8988T (cell line): ENCODE measurements around the gene KRTAP10-6.
"Not testable (repeated sequence)": the region's sequence is repeated elsewhere in the genome, so short reads cannot be mapped to it uniquely, and the experiment has no call there.

Experiments used
- DNase-seq: peaks from one replicate; pipeline ENCODE4 v3.0.0; 2011

Gene KRTAP10-6

DNA sequence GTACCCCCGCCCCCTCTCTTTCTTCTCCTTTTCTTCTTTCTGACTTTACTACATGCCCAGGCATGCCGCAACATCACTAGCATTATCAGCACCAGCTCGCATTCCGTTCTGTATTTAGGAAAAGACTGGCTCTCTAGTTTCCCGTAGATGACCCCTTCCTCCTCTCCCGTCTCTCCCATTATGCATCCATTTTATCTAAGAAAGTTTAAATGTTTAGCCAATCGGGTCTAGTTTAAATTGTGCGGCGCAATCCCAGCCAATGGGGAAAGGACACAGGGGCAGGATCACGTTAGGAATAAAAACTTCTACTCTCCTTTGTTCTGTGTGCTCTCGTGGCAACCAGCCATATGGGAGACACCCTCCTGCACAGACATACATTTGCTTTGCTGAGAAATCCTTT is 5.8 kb upstream of the KRTAP10-6 start:
- no peak for DNase-seq

DNA sequence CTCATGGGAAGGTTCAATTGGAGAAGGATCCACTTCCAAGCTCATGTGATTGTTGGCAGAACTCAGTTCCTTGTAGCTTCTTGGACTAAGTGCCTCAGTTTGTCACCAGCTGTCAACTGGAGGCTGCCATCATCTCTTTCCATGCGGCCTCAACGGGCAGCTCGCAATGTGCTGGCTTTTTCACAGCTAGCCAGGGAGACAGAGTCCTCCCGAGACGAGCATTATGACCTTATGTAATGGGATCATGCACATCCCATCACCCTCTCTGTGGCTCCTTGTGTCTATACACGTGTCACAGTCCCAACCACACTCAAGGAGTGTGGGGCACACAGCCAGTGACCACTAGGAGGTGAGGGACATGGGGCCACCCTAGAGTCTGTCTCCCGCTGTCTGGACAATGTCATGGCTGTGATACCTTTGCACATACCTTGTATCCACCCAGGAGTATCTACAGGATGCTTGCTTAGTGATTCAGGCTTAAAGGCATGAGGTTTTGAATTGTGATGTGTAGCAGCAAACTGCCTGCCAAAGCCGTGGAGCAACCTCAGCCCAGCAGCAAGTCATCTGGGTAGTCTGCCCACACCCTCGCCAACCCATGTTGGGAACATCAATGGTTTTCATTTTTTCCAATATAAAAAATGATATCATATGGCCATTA is 3.9 kb upstream of the KRTAP10-6 start:
- no peak for DNase-seq

DNA sequence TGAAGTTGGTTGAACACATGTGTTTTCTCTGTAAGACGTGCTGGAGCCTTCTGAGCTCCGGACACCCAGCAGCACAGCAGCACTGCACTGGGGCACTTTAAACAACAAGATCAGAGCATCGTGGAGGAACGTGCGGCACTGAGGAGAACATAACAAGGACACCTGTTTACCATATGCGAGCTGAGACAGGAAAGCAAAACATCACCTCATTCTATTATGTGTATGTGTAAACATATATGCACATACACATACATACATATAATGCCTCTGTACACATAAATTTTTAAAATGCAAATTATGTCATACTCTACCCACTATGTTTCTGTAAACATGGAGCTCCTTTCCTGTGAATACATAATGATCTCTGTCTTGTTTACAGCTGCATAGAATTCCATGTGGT is 3.2 kb upstream of the KRTAP10-6 start:
- DNase-seq, result no peak

DNA sequence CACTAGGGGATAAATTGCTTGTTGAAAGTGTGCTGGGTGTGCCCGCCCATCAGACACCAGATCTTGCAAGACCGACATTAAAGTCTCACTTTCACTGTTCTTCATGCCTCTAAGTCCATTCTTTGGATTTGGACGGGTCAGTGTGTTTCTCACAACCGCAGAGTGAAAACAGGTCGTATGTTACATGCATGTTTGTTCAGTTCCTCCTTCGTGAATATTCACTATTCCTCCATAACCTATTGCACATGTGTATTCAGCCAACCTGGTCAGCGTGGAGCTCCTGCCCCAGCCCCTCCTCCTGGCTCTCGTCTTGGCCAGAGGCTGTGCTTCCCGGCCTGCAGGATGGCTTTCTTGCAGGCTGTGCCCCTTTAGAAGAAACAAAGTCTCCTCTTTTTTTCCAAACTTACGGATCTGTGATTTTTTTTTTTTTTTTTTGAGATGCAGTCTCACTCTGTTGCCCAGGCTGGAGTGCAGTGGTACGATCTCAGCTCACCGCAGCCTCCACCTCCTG is 2.2 kb upstream of the KRTAP10-6 start:
- no peak for DNase-seq

DNA sequence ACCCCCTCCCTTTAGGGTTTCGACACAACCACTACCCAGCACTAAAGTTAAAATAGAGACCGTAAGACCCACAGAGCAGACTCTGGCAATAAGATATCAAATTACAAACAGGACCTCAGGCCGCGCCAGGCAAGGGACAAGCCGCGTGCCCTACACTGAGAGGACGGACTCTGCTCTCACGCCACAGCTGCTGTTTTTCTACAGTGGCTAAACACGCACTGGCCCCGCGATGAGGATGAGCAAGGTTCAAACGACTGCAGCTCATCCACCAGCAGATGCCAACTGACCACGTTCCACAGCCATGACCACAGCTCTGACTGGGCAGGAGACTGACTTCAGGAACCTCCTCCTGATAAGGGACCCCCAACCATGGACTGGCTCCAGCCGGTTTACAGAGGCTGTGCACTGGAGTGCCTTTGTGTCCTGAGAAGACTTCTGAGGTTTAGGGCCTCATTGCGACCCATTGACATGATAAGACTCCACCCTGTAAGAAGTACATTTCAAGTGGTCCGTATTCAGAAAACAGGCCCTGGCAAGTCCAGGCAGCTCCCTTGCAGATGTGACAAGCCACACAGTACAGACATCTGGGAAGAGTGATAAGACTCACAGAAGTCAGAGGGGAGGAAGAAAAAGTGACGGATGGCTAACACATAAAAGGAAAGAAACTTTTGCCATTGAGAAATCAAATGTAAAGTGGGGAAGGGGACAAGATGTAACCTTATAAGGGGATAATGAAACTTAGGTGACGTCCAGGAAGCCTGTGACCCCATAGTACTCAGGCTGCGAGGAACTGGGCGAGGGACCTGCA is 1.5 kb upstream of the KRTAP10-6 start:
- DNase-seq, result no peak

DNA sequence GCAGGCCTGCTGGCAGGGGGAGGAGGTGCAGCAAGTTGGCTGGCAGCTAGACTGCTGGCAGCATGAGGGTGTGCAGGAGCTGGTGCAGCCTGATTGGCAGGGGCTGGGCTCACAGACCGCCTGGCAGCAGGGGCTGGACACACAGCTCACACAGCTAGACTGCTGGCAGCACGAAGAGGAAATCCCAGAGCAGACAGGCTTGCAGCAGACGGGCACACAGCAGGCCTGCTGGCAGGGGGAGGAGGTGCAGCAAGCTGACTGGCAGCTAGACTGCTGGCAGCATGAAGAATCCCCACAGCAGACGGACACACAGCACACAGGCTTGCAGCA is 539 bp downstream of the KRTAP10-6 start:
- not testable (repeated sequence) for DNase-seq

DNA sequence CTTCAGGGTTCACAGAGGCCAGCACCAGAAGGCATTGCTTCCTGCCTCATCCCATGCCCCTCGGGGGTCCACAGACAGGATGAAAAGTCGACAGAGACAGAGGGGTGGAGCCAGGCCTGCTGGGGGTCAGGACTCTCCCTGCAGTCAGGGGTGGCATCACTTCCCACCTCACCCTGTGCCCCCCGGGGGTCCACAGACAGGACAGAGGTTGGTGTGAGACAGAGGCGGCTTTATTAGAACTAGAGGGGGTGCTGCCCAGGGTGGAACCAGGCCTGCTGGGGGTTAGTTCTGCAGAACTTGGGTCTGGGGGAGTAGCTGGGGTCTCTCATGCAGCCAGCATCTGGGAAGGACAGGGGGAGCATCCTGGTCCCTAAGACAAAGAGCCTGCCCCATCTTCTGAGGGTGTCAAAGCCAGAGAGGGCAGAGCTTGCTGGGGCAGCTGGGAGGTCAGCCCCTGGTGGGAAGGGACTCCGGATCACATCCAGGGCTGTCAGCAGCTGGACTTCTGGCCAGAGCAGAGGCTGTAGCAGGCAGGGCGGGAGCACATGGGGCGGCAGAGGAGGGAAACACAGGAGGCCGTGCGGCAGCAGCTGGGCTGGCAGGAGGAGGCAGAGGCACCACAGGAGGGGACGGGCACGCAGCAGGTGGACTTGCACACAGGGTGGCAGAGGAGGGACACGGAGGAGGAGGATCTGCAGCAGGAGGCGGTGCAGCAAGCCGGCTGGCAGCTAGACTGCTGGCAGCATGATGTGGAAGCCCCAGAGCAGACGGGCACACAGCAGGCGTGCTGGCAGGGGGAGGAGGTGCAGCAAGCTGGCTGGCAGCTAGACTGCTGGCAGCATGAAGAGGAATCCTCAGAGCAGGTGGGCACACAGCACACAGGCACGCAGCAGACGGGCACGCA is 1.2 kb downstream of the KRTAP10-6 start:
- DNase-seq, result not testable (repeated sequence)

DNA sequence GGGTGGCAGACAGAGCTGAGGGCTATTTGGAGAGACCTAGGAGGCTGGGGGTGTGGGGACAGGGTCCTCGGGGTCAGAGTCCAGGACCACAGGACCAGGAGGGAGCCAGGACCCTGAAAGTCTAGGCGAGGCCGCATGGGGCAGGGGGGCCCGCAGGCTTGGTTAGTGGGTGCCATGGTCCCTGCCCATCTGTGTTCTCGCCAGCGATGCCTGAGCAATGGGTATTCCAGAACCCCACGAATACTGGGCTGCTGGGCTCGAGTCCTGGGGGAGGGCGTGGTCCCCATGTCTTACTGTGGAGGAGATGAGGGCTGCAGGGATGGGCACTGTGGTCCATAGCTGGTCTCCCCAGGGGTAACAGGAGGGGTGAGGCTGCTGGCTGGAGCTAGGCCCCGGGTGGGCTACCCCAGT is 2.0 kb downstream of the KRTAP10-6 start:
- DNase-seq, result no peak

DNA sequence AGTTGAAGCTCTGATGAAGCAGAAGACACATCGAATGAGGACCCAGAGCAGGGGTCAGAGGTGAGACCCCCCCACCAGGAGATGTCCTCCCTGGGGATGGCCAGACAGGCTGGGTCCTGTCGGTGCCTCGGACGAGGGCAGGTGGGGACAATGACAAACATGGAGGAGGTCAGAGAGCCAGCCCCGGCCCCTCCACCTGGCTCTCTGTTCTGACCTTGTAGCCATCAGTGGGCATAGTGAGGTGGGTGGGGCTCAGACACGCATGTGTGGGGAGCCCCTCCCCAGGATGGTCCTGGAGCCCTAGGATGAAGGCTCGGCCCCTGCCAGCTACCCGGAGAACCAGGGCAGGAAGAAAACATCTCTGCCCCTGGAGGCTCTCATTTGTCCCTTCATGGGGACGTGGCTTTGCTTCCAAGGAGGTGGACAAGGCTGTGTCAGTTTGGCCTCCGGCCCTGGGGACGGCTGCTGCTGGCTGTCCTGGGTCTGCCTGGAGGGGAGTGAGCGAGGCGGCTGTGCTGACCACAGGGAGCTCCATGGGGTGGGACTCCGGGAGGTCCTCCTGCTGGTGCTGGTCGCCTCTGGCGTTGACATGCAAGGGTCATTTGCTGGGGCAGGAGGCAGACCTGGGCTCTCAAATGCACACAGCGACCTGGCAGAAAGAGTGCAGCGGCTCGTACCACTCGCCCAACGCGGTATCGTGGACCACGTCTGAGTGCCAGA is 2.6 kb downstream of the KRTAP10-6 start:
- no peak for DNase-seq

DNA sequence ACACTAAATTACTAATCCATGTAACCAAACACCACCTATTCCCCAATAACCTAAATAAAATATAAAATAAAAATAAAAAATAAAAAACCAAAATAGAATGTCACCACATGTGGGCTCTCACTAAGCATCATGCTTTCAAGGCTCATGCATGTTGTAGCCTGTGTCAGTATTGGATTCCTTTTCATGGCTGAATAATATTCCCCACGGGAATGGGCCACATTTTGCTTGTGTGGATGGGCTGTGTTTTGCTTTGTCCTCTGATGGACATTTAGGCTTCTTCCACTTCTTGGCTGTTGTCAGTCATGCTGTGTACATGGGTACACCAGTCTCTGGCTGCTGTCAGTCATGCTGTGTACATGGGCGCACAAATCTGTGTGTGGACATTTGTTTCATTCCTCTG is 3.2 kb downstream of the KRTAP10-6 start:
- no peak for DNase-seq

DNA sequence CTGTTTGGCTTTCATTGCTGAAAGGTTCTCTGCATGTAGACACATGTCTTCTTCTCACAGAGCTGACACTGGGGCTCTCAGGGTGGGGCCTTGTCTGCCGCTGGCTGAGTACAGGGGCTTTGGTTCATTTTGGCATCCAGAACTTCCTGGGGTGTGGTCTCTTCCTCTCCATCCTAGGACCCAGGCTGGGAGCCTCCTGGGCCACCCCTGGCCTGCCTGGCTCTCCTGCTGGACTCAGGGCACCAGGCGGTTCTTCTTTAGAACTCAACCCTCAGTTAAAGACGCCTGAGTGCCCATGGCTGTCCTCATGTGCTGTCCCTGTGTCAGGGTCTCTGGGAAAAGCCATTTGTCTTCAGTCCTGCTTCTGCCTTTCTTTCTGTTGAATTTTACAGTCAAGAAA is 6.4 kb downstream of the KRTAP10-6 start:
- no peak for DNase-seq

DNA sequence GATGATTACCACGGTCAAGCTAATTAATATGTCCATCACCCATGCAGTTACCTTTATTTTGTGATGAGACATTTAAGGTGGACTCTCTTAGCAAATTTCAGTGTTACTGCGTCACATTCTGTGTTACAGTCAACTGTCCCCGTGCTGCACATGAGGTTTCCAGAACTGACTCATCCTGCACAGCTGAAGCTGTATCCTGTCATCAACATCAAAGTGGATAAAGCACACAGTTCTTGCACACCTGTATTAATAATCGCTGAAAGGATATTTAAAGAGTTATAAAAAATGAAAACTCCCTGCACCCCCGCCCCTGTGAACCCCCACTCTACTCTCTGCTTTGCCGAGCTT is 8.5 kb downstream of the KRTAP10-6 start:
- DNase-seq, result no peak

DNA sequence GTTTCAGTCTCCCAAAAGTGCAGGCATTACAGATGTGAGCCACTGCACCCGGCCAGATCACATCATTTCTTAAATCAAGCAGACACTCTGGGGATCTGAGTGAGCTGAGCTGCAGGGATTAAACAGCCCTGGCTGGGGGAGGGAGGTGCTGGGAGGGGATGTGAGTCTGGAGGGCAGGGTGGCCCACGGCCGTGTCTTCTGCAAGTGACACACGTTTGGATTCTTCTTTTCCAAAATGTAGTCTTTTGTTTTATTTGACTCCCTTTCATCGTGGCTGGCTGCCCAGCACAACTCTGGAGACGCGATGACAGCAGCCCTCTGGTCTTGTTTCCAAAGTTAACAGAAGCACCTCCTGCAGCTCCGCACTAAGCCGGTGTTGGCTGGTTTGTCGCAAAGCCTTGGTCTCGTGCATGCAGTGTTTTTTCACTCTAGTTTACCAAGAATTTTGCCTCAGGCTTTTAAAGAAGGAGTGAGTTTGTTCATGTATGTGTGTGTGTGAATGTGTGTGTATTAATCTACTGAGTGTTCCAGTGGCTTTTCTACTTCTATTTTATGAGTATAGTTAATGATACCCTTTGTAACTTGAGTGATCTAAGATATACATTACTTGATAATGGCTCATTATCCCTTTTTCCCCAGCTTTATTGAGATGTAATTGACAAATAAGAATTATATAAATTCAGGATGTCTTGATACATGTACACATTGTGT is 9.1 kb downstream of the KRTAP10-6 start:
- DNase-seq, result no peak

DNA sequence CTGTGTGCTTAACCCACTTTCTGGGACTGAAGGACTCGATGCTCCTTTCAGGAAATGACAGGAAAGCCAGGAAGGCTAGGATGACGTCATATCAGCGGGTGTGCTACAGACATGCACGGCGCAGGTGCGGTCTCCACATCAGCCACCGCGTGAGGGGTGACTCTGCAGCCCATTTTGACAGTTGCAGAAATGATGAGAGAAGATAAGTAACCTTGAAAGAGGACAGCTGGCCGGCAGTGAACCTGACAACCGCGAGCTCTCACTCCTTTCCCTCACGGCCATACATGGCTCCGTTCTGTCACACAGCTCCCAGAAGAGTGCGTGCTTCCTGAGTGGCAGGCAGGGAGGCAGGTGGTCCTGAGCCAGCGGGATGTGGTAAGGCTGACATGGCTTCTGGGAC is 10.2 kb downstream of the KRTAP10-6 start:
- no peak for DNase-seq

DNA sequence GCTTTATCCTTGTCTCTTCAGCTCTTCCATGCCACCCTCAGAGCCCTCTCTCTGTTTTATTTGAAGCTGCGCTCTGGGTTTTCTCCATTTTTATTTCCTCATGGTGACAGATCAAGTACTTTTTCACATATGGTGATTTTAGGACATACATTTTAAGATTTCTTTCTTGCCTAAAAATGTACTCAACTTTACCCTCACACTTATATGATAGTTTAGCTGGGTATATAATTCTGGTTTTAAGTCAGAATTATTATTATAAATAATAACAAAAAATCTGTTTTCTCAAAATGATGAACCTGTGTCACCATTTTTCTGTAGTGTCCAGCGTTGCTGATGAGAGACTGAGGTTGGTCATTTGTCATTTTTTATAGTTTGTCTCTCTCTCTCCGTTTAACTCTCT is 11.1 kb downstream of the KRTAP10-6 start:
- DNase-seq, result no peak

DNA sequence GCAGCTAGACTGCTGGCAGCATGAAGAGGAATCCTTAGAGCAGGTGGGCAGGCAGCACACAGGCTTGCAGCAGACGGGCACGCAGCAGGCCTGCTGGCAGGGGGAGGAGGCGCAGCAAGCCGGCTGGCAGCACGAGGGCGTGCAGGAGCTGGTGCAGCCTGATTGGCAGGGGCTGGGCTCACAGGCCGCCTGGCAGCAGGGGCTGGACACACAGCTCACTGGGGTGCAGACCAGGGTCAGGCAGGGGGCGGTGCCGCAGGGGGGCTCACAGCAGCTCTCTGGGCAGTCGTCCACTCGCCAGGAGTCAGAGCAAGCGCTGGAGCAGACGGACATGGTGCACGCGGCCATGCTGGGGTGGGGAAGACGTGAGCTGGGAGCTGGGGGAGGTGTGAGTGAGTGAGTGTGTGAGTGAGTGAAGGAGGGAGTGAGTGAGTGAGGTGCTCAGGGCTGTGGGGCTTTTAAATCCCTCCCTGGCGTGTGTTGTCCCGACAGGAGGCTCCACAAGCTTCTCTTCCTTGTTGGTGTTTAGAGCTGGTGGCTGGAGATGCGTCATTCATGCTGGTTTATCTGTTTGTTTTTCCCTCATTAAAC is 12.0 kb downstream of the KRTAP10-6 start, which contains the start of gene KRTAP10-5:
Gene KRTAP10-5, minus strand, starts transcription at position 374 of the 591 bp plus-strand sequence. Its CDS starts 26 bp downstream, at position 348.
- not testable (repeated sequence) for DNase-seq

DNA sequence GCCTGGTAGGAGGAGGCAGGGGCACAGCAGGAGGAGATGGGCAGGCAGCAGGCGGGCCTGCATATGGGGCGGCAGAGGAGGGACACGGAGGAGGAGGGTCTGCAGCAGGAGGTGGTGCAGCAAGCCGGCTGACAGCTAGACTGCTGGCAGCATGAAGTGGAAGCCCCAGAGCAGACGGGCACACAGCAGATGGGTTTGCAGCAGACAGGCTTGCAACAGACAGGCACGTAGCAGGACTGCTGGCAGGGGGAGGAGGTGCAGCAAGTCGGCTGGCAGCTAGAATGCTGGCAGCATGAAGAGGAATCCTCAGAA is 12.5 kb downstream of the KRTAP10-6 start:
- DNase-seq, result no peak

DNA sequence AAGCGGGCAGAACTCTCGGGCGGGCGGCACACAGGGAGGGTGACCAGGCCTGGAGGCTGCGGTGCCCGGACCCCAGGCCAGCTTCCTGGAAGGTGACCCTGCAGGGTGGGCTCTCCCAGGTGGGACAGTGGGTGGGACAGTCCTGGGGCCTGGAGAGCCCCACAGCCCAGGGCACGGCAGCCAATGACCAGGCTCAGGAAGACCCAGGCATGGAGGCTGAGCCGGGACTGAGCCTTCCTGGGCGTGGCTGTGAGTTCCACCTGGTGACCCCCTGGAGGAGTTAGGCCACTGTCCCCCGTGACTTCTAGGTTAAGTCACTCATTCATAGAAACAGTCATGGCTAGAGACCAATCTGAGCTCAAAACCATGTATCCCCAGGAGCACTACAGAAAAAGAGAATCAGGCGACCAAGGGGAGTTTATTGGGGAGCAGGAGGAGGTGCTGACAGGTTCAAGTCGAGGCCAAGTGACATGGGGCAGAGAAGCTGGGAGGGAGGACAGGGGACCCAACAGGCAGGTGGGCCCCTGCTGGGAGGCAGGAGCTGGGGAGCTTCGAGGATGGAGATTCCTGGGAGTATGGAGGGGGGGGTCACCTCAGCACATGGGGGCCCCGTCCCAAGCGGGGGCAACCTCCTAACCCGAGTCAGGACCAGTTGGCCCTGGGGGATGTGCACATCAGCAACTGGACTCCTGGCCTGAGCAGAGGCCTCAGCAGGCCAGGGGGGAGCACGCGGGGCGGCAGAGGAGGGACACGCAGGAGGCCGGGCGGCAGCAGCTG is 13.1 kb downstream of the KRTAP10-6 start:
- no peak for DNase-seq

DNA sequence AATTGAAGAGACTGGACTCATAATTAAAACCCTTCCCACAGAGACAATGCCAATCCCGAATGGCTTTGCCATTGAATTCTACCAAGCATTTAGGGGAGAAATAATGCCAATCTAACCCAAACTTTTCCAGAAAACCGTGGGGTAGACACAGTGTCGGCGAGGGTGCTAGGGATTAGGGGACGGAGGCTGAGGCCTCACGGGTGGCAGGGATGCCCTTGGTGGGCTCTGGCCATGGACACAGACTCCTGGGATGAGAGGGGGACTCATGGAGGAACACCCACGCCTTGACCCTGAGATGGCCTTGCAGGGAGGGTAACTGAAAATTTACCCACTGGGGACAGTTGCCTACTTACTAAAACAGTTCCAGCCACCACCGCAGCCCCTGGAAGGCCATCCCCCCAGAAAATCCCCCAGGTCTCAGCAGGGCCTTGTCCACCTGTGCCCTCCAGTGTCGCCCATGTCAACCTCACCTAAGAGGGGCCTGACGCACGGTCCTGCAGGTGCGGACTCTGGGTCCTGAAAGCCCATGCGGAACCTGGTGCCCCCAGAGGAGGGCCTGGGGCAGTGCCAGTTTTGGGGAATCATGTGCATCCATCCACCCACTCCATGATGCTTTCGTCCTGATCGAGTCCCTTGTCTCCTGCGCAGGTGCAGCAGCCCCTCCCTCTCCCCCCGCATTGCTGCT is 13.8 kb downstream of the KRTAP10-6 start:
- DNase-seq, result no peak

DNA sequence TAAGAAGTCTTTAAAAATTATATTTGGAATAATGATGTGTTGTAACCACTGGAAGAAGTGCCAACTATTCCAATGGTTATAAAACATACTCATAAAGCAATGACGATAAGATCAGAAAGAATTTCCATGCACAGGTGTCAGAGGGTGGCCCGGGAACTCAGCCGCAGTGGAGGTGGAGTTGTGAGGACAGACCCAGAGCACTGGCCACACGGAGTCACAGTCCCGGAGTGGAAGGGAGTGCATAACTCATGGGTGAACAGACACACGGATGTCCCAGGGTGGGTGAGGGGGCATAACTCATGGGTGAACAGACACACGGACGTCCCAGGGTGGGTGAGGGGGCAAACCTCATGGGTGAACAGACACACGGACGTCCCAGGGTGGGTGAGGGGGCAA is 16.3 kb downstream of the KRTAP10-6 start:
- no peak for DNase-seq
